Glutamatergic neuron (in vitro differentiated cells): ENCODE results near the gene WNT5A. TPM values are rescaled to one million over a fixed set of nuclear protein-coding genes. Genes with fewer than 3 reads are reported as not detected.

Experiments used
- DNase-seq: peaks from one replicate; pipeline ENCODE4 v3.0.0; 2022
- H3K27ac Mint-ChIP-seq: one replicate; pipeline ENCODE4 v1.8.0; 2020; ENCODE audit warnings: mild to moderate bottlenecking, mixed read lengths, inconsistent platforms; ENCODE audit not compliant: unreplicated experiment
- H3K27me3 Mint-ChIP-seq: one replicate; pipeline ENCODE4 v1.8.0; 2020; ENCODE audit warnings: mild to moderate bottlenecking, moderate library complexity, mixed read lengths, inconsistent platforms; ENCODE audit not compliant: unreplicated experiment
- H3K36me3 Mint-ChIP-seq: one replicate; pipeline ENCODE4 v1.8.0; 2020; ENCODE audit warnings: mild to moderate bottlenecking, mixed read lengths, inconsistent platforms; ENCODE audit not compliant: unreplicated experiment
- H3K4me1 Mint-ChIP-seq: one replicate; pipeline ENCODE4 v1.8.0; 2020; ENCODE audit warnings: mild to moderate bottlenecking, low read depth, mixed read lengths, inconsistent platforms; ENCODE audit not compliant: unreplicated experiment
- H3K4me3 Mint-ChIP-seq: one replicate; pipeline ENCODE4 v1.8.0; 2020; ENCODE audit warnings: mild to moderate bottlenecking, mixed read lengths, inconsistent platforms; ENCODE audit not compliant: unreplicated experiment
- H3K9me3 Mint-ChIP-seq: one replicate; pipeline ENCODE4 v1.8.0; 2020; ENCODE audit warnings: mild to moderate bottlenecking, moderate library complexity, mixed read lengths, inconsistent platforms; ENCODE audit not compliant: unreplicated experiment
- CTCF ChIP-seq: fragments of 200-600 bp; sonication (generic); IDR thresholded peaks from one replicate; pipeline ENCODE4 v1.5.0; 2021; ENCODE audit not compliant: partially characterized antibody, unreplicated experiment
- total RNA-seq: library from RNA; stranded (reverse); fragmentation: NEBNext Ultra II Directional; extraction: Animal tissue kit (Norgen Biotek cat#: 25700); gene quantifications from one replicate; pipeline ENCODE4 v1.2.1, GENCODE V29; 2021; ENCODE audit not compliant: unreplicated experiment

WNT5A gene
- total RNA-seq, 1 donor from 2014 or later, result 0.76 TPM

- H3K36me3 Mint-ChIP-seq, result no peaks in the 10 kb centered on the region
- H3K27me3 Mint-ChIP-seq, result peaks cover 3% of the 10 kb centered on the region
- H3K4me1 Mint-ChIP-seq, result peaks cover 3% of the 10 kb centered on the region
- H3K27ac Mint-ChIP-seq, result no peak overlapping the region
- no peak for DNase-seq
- TF ChIP-seq CTCF, result no peak
- H3K9me3 Mint-ChIP-seq, result no peaks in the 10 kb centered on the region
- no peak overlapping the region for H3K4me3 Mint-ChIP-seq
Observed at GRCh38 chr3:55453886-55454496, 33.1 kb downstream of the WNT5A start.

GRCh38 chr3:55452886-55453285 lies 34.2 kb downstream of the WNT5A start:
- Mint-ChIP-seq H3K9me3 (no peaks in the 10 kb centered on the region), H3K27me3 (peaks cover 3% of the 10 kb centered on the region), H3K36me3 (no peaks in the 10 kb centered on the region), H3K27ac (no peak overlapping the region), H3K4me1 (peaks cover 3% of the 10 kb centered on the region), H3K4me3 (no peak overlapping the region)
- TF ChIP-seq CTCF, result no peak
- DNase-seq, result no peak

- H3K4me3 Mint-ChIP-seq, result no peak overlapping the region
- no peak for DNase-seq
Observed at GRCh38 chr3:55449527-55449926, 37.6 kb downstream of the WNT5A start.

GRCh38 chr3:55446850-55447249 lies 40.3 kb downstream of the WNT5A start:
- Mint-ChIP-seq H3K4me1 (no peaks in the 10 kb centered on the region), H3K9me3 (peaks cover 3% of the 10 kb centered on the region), H3K27ac (no peak overlapping the region), H3K36me3 (no peaks in the 10 kb centered on the region), H3K27me3 (no peaks in the 10 kb centered on the region), H3K4me3 (no peak overlapping the region)
- DNase-seq, result no peak
- TF ChIP-seq CTCF, result no peak

More at GRCh38 chr3:55449527-55449926, 37.6 kb downstream of the WNT5A start:
- Mint-ChIP-seq H3K27ac (no peak overlapping the region), H3K27me3 (peaks cover 3% of the 10 kb centered on the region), H3K9me3 (no peaks in the 10 kb centered on the region), H3K4me1 (no peaks in the 10 kb centered on the region), H3K36me3 (no peaks in the 10 kb centered on the region)
- TF ChIP-seq CTCF, result no peak

- Mint-ChIP-seq H3K36me3 (no peaks in the 10 kb centered on the region), H3K4me3 (no peak overlapping the region), H3K4me1 (no peaks in the 10 kb centered on the region), H3K27me3 (no peaks in the 10 kb centered on the region), H3K9me3 (peaks cover 3% of the 10 kb centered on the region), H3K27ac (no peak overlapping the region)
- no peak for DNase-seq
- TF ChIP-seq CTCF, result no peak
Observed at GRCh38 chr3:55445551-55445950, 41.6 kb downstream of the WNT5A start.
